A549 (cell line): ENCODE results near the gene OIP5. TPM values are rescaled to one million over a fixed set of nuclear protein-coding genes. Genes with fewer than 3 reads are reported as not detected.
A peak's percentile ranks its signal among the peaks of the same experiment; 100 is the strongest.
"Not testable (repeated sequence)": the region's sequence is repeated elsewhere in the genome, so short reads cannot be mapped to it uniquely, and the experiment has no call there.

Experiments used
- ATAC-seq, 2 experiments: fragments of 200-7000 bp in 1 of 2; fragments of >200 bp in 1 of 2; cut with Nextera tagmentation in 1 of 2; cut with Tn5 transposase in 1 of 2; 3 replicates each; pipeline versions ENCODE4 v1.8.0 to v1.9.1; 2018 to 2020; ENCODE audit warnings: mild to moderate bottlenecking in 1 of 2, moderate library complexity in 1 of 2
- CTCF ChIA-PET: fragments of 300-600 bp; sonication (Branson Sonifier 250); formaldehyde crosslinking; extraction: SDS; loops from one replicate; lab custom pipeline; 2021; ENCODE audit warnings: antibody characterized with exemption, inconsistent platforms; lab: Yijun Ruan, JAX
- POLR2A ChIA-PET: fragments of 350-600 bp; formaldehyde crosslinking; extraction: SDS; loops from one replicate; lab custom pipeline; 2021; ENCODE audit warnings: antibody characterized with exemption, inconsistent platforms; lab: Yijun Ruan, JAX
- DNase-seq, 2 experiments: peaks; one replicate each; pipeline versions ENCODE4 v3.0.0 to v3.0.0-alpha.2; 2011 to 2016; ENCODE audit warnings: low read depth in 1 of 2, low spot score in 1 of 2
- FAIRE-seq: peaks from 2 replicates; lab custom pipeline; 2011; peaks lifted over from hg19 to GRCh38; lab: Jason Lieb, UNC
- H3K27ac ChIP-seq, 2 experiments: fragments of >200 bp; sonication (Bioruptor Twin); formaldehyde crosslinking; 3 replicates each; pipeline ENCODE4 v1.5.1; 2016 to 2017
- H3K4me1 ChIP-seq: fragments of >200 bp; sonication (Bioruptor Twin); formaldehyde crosslinking; 3 replicates; pipeline ENCODE4 v1.6.1; 2016
- H3K4me2 ChIP-seq: fragments of >200 bp; sonication (Bioruptor Twin); formaldehyde crosslinking; 3 replicates; pipeline ENCODE4 v1.6.1; 2016
- H3K4me3 ChIP-seq: fragments of >200 bp; sonication (Bioruptor Twin); formaldehyde crosslinking; 3 replicates; pipeline ENCODE4 v1.5.1; 2016
- H3K9me3 ChIP-seq: fragments of >200 bp; sonication (Bioruptor Twin); formaldehyde crosslinking; 3 replicates; pipeline ENCODE4 v1.6.1; 2016
- CBX2 ChIP-seq: fragments of 200-600 bp; sonication (generic); IDR thresholded peaks from 2 replicates; pipeline ENCODE4 v1.6.1; 2016; ENCODE audit warnings: low read depth, mild to moderate bottlenecking, borderline replicate concordance
- FOSL2 ChIP-seq, 2 experiments: fragments of 450-650 bp in 1 of 2; fragments of >200 bp in 1 of 2; sonication (Bioruptor Twin) in 1 of 2; formaldehyde crosslinking; IDR thresholded peaks; 2 replicates each; pipeline versions ENCODE4 v1.5.0 to v1.6.1; 2016 to 2020; ENCODE audit warnings: mild to moderate bottlenecking in 1 of 2, moderate library complexity in 1 of 2
- JUN ChIP-seq, 2 experiments: fragments of >200 bp; sonication (Bioruptor Twin); formaldehyde crosslinking; IDR thresholded peaks; 2 replicates in 1 of 2; 3 replicates in 1 of 2; pipeline ENCODE4 v1.6.1; 2016 to 2017
- KDM5A ChIP-seq: fragments of 200-600 bp; sonication (generic); IDR thresholded peaks from 2 replicates; pipeline ENCODE4 v1.6.1; 2016; ENCODE audit warnings: antibody characterized with exemption, mild to moderate bottlenecking
- MAFK ChIP-seq: fragments of 450-650 bp; IDR thresholded peaks from 2 replicates; pipeline ENCODE4 v1.6.1; 2014; ENCODE audit not compliant: partially characterized antibody
- MAX ChIP-seq: IDR thresholded peaks from 2 replicates; pipeline ENCODE4 v1.6.1; 2012
- NFE2L2 ChIP-seq: fragments of 150-350 bp; conservative IDR thresholded peaks from 2 replicates; pipeline ENCODE4 v1.6.1; 2014; ENCODE audit warnings: low read length
- PBX3 ChIP-seq: IDR thresholded peaks from 2 replicates; pipeline ENCODE4 v1.6.1; 2012
- PHF8 ChIP-seq: fragments of 200-600 bp; sonication (generic); IDR thresholded peaks from 2 replicates; pipeline ENCODE4 v1.6.1; 2016; ENCODE audit warnings: low read depth, mild to moderate bottlenecking, antibody characterized with exemption, moderate library complexity, borderline replicate concordance
- POLR2A ChIP-seq: IDR thresholded peaks from 2 replicates; pipeline ENCODE4 v1.6.1; 2012; ENCODE audit warnings: mild to moderate bottlenecking, low read length
- RARB ChIP-seq: fragments of 250-450 bp; sonication (Bioruptor Pico); IDR thresholded peaks from 2 replicates; pipeline ENCODE4 v1.8.0; 2021; ENCODE audit warnings: mild to moderate bottlenecking, moderate library complexity
- USF2 ChIP-seq: fragments of 450-650 bp; IDR thresholded peaks from 2 replicates; pipeline ENCODE4 v1.6.1; 2014; ENCODE audit warnings: antibody characterized with exemption
- ZNF302 ChIP-seq: fragments of 250-450 bp; sonication (Bioruptor Pico); IDR thresholded peaks from 2 replicates; pipeline ENCODE4 v1.9.0; 2021; ENCODE audit warnings: inconsistent platforms, mild to moderate bottlenecking, moderate library complexity
- whole genome bisulfite sequencing: methylation state at CpG from one replicate; pipeline ENCODE4 v1.1.6; 2017; ENCODE audit errors: missing lambda C conversion rate; 5-methylcytosine and 5-hydroxymethylcytosine counted together
- polyA plus RNA-seq, 4 experiments: library from polyadenylated mRNA; depleted of rRNA in 3 of 4; stranded (reverse); fragments of >200 nt; fragmentation: RNase III in 1 of 4; extraction: RNeasy Plus Mini Kit Qiagen cat#74134 plus additional on column Dnase treatment in 1 of 4; gene quantifications; 2 replicates in 3 of 4; 3 replicates in 1 of 4; pipeline ENCODE4 v1.2.3, GENCODE V29; 2011 to 2017
- TF ChIP-seq, protein P1 (sequence below): IDR thresholded peaks from 2 replicates; pipeline ENCODE4 v1.6.1; 2012; ENCODE audit warnings: low read depth, borderline replicate concordance

The OIP5 gene
- polyA plus RNA-seq, 2 of the 4 experiments (the other 2 are of a cell fraction), result 21.7 to 31.4 TPM

DNA sequence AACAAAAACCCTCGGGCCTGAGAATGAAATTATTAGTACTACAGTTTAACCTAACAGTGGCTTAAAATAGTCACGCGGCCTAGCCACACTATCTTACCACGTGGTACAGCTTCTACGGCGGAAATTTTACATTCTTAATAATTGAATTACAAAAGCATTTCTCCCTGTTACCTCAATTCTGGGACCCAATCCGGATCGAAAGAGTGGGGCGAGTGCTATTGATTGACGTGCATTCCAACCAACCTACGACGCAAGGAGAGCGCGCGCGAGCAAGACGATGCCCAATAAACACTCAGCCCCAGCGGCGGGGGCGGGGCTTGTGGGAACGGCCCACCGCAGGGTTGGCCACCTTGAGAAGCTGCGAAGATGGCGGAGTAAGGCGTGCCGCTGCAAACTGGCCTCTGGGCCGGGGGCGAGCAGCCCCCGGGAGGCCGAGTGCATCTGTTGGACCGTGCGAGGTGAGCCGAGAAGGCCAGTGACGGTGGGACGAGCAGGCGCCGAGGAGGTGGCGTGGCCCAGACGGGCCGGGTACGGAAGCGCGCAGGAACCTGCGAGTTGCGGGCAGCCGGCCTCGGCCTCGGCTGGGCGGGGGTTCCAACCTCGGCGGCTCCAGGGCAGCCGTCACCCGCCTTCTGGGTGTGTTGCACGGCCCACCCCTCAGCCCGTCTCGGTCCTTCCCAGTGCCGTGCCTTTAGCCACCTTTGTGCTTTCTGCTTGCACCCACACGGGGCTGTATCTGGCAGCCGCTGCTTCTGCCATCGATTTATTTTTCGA lies 48.6 kb downstream of the OIP5 start:
- WGBS, result 2% methylated on average over 48 of the region's 61 CpGs
- ATAC-seq (peak; percentile 98), DNase-seq (peak; percentile 96 to 98), FAIRE-seq (no peak)
- ChIA-PET CTCF (interaction anchor here (0.6 to 1.6 kb wide), 2 partner anchors 45 to 53 kb away, joined by 4 to 7 read pairs; partner anchors contain the start of gene CHP1), POLR2A (interaction anchor here (0.6 to 1.4 kb wide), 4 partner anchors 25 to 48 kb away, joined by 3 to 6 read pairs (median 4); partner anchors contain the start of gene OIP5)
- H3K4me1 ChIP-seq, result peaks cover 48% of the 10 kb centered on the region
- peak; percentile 66; the same call in 1 of the 2 replicates for TF ChIP-seq PHF8
- TF ChIP-seq MAX, result peak; percentile 93
- peak; percentile 92 for TF ChIP-seq USF2
- no peak for TF ChIP-seq NFE2L2
- peak; percentile 49 to 80; a peak in 3 of 5 replicates for TF ChIP-seq JUN (IDR thresholded peaks at IDR 0.05)
- TF ChIP-seq MAFK, result no peak
- peak; percentile 60; the same call in 1 of the 2 replicates for TF ChIP-seq KDM5A
- peak; percentile 70 for TF ChIP-seq POLR2A
- TF ChIP-seq RARB, result no peak
- TF ChIP-seq PBX3, result peak; percentile 99
- TF ChIP-seq, protein P1, sequence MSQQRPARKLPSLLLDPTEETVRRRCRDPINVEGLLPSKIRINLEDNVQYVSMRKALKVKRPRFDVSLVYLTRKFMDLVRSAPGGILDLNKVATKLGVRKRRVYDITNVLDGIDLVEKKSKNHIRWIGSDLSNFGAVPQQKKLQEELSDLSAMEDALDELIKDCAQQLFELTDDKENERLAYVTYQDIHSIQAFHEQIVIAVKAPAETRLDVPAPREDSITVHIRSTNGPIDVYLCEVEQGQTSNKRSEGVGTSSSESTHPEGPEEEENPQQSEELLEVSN, result peak; percentile 52; the same call in 1 of the 2 replicates
- TF ChIP-seq FOSL2 (IDR thresholded peaks at IDR 0.05), result no peak
- no peak for TF ChIP-seq FOSL2 (CRISPR knock-in tag; IDR thresholded peaks at IDR 0.05)
- no peak for TF ChIP-seq CBX2
- H3K4me3 ChIP-seq, result peak overlapping the region; percentile 88
- peak overlapping the region; percentile 93 for H3K4me2 ChIP-seq
- H3K9me3 ChIP-seq, result no peaks in the 10 kb centered on the region
- H3K27ac ChIP-seq, result peak overlapping the region; percentile 95 to 98

GRCh38 chr15:41282980-41283652 lies 49.3 kb downstream of the OIP5 start:
- peak; percentile 5; the same call in 1 of the 2 replicates for TF ChIP-seq ZNF302 (CRISPR knock-in tag)
- ATAC-seq, FAIRE-seq, H3K9me3 ChIP-seq, DNase-seq: not testable (repeated sequence)
- Histone ChIP-seq H3K4me3 (0 out of 3 replicates have a peak overlapping the region, but pooled peaks have one; percentile 0), H3K4me2 (peak overlapping the region; percentile 65), H3K4me1 (peaks cover 41% of the 10 kb centered on the region), H3K27ac (peak overlapping the region; percentile 95 to 98)
- POLR2A ChIA-PET, result interaction anchor here (0.6 to 1.4 kb wide), 3 partner anchors 24 to 49 kb away, joined by 3 to 6 read pairs (median 4); partner anchors contain the start of gene OIP5
- WGBS, result 40% methylated on average over 16 of the region's 19 CpGs
- CTCF ChIA-PET, result interaction anchor here (0.6 to 1.6 kb wide), 2 partner anchors 46 to 52 kb away, joined by 4 to 7 read pairs; partner anchors contain the start of gene CHP1

- FAIRE-seq, ATAC-seq, H3K4me2 ChIP-seq, H3K4me3 ChIP-seq, DNase-seq, POLR2A ChIA-PET, H3K9me3 ChIP-seq: not testable (repeated sequence)
- H3K4me1 ChIP-seq, result peaks cover 35% of the 10 kb centered on the region
- WGBS, result 97% methylated on average over 6 of the region's 10 CpGs
- CTCF ChIA-PET, result interaction anchor here (1.6 kb wide), 1 partner anchor 51 kb away, joined by 7 read pairs; the partner anchor contains the start of gene CHP1
- H3K27ac ChIP-seq, result peak overlapping the region; percentile 95 to 98; a peak in 4 of 6 replicates
Observed at GRCh38 chr15:41282436-41282835, 50.0 kb downstream of the OIP5 start.
